HG03354 (cell line): Measurements from ENCODE around the gene INPP4B.

Source experiments
- ATAC-seq: cut with Tn5 transposase; IDR thresholded peaks from one replicate; pipeline ENCODE4 v1.9.1; 2021; ENCODE audit warnings: mild to moderate bottlenecking; ENCODE audit not compliant: unreplicated experiment, poor library complexity, severe bottlenecking

Gene INPP4B

DNA sequence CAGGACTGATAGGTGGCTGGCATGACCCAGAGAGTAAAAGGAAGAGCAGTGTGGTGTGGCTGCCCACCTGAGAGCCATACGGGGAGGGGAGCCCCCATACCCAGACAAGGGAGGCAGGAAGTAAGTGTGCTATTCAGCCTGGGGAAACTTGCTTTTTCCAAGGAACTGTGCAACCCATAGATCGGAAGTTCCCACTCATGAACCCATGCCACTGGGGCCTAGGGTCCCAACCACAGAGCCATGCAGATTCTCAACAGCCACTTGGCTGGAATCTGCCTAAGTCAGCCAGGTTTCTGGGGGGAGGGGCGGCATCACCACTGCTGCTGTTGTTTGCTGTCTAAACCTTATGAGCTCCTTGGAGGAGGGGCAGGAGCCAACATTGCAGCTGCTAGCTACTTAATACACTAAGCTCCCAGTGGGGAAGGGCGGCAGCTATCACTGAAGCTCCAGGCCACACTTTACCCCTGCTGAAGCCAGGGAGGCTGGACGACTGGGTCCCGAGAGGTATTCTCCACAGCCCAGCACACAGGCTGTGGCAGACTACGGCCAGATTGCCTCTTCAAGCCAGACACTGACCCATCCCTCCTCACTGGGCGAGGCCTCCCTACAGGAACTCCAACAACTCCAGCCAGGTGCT, 410.4 kb downstream of the INPP4B start:
- no peak for ATAC-seq

DNA sequence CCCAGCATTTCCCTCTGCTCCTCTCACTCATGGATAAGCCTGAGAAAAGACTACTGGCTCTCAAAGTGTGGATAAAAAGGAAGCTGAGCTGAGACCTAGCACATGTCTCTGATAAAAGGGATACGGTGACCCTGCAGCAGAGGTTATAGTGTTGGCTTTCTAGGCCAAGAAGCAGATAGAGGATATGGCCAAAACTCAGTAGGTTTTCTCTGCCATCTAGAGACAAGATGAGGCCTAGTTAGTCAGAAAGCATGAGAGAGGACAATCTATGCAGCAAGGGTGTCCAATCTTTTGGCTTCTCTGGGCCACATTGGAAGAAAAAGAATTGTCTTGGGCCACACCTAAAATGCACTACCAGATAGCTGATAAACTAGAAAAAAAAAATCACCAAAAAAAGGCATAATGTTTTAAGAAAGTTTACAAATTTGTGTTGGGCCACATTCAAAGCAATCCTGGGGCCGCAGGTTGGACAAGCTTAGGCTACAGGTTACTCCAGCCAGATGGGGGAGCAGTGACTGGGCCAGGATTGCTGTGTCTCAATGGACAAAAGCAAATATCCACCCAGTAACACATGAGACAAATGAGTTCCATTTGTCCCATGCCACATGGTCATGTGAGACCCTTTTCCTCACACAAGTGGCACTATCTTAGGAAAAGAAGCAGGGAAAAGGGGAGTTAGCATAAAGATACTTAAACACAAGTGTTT, 411.4 kb downstream of the INPP4B start:
- no peak for ATAC-seq

DNA sequence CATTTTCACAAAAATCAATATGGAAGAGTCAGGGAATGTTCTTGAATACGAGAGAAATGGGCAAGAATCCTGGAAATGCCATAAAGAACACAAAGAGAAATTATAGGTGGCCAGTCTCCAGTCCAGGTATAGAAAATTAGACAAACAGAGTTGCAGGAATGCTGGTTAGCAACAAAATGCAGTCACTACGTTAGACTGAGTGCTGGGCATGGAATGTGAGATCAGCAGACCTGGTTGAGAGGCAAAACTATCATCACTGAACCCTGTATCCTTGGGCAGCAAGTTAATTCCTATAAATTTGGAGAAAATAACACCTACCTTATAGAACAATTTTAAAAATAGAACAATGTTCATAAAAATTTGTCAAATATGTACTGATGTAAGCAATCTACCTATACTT, 417.4 kb downstream of the INPP4B start:
- no peak for ATAC-seq

DNA sequence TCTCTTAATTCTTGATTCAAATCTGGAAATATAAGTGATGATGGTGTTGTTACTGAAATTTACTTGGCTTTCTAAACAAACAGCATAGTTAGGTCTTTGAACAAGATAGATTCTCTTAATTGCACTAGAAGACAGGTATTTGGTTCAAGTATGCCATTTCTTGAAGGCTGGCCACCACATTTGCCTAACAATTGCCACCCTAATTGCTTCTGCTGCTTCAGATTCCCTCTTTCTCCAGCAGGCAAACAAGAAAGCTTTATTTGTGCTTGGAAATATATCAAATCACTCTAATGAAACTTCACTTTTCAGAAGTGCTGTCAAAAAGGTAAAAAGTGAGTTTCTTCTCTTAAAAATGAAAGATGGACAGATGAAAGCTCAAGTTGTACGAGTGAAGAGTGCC, 418.6 kb downstream of the INPP4B start:
- no peak for ATAC-seq

DNA sequence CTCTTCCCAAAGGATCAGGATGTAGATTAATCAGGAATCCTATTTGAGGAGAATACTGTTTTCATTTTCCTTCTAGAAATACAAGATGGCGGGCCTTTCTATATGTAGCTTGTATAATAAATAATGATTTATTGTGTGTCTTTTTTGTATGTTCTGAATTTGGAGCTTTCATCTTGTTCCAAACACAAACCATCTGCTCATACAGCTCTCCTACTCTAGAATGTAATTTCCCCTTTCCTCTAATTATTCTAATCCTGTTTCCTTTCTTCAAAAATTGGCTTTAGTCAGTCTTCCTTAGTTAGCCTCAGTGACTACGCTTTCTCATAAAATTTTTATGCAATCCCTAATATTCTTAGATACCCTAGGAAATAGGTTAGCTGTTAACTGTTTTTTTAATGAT, 422.2 kb downstream of the INPP4B start:
- no peak for ATAC-seq

DNA sequence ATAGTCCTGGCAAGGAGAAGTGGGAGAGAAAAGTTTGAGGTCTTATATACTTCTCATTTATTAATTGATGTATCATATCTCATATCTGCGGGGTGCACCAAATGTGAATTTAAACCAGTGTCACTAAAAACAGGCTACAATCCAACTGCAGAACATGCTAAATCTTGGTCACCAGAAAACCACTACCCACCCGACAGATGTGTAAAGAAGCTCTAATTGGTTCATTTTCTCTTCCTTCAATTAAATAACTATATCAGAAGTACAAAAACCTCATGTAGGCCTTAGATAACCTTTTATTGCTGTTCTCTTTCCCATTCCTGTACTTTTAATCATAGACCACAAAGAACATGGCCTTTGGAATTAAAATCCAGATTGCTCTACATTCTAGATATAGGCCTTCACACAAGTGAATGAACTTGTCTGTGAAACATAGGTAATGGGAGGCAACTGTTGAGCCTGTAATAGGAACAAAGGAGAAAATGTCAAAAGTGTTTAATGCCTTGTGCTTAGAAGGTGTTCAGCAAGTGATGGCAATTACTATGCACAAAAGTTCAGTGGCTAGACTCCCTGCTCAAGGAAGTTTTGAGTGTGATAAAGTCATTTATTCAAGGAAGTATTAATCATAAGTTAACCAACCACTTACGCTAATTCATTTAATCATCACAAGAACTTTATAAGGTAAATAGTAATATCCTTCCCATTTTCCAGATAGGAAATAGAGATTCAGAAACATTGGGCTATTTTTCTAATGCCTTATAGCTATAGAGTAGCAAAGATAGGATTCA, 425.6 kb downstream of the INPP4B start:
- ATAC-seq, result no peak

DNA sequence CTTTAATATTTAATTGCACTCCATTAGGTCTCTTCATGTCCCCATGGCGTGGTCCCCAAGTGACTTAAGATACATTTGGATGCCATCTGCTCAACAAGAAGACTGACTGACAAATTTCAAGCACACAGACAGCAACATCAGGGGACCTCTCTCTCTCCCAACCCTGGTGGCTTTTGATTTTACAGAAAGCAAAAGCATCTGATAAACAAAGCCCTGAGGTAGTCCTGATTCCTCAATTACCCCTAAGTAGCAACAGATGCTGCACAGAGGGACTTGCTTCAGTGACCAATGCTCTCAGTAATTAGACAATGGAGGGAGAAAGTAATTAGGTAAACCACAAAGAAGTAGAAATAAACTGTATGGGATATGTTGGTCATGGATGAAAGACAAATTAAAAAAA, 426.4 kb downstream of the INPP4B start:
- ATAC-seq, result no peak

DNA sequence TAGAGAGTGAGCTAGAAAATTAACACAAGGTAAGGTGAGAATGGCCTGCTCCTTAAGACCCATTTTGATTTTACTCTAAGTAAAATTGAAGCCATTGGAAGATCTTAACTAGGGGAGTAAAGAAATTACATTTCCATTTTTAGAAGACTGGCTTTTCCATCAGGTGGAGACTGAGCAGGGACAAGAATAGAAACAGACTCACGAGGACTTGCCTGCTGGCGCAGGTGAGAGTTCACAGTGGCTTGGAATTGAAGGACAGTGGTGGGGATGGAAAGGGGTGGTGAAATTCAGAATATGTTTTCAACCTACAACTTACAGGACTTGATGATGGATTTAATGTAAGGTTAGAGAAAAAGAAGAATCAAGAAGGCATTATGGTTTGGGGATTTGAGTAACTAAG, 427.4 kb downstream of the INPP4B start:
- no peak for ATAC-seq

DNA sequence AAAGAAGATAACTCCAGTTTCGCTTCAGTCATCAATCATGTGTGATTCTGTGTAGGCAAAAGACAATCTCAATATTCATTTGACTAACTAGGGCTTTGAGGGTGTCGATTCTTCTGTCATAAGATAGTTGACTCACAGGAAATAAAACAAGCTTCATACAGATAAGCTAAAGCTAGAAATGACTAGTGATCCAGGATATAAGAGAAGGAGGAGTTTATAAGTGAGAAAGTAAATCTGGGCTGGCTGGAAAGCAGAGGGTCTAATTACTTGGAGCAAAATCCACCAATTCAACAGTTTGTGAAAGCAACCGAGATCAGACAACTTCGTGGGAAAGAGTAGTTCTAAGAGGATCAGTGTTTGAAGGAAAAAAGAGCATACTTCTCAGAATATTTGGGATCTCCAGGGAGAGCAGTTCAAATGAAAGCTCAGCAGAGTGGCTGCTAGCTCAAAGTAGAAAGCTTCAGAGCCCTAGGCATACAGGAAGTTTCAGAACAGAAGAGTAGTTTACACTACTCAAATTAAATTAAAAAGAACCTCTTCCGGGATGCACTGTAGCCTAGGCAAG, 429.3 kb downstream of the INPP4B start:
- no peak for ATAC-seq

DNA sequence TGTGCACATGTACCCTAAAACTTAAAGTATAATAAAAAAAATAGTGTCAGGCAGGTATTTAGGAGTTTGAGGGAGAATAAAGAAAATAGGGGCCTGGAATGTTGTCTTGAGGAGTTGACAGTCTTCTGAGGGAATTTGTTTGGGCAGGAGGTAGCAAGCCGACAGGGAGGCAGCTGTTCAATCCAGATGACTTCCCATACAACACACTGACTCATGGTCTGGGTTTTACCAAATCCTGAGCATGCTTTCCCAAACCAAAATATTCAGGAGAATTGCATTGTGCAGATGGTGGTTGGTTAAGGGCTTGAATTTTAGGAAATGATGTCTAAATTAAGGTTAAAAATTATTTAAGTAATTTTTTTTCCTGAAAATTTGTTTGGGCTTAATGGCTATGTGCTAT, 430.0 kb downstream of the INPP4B start:
- no peak for ATAC-seq

DNA sequence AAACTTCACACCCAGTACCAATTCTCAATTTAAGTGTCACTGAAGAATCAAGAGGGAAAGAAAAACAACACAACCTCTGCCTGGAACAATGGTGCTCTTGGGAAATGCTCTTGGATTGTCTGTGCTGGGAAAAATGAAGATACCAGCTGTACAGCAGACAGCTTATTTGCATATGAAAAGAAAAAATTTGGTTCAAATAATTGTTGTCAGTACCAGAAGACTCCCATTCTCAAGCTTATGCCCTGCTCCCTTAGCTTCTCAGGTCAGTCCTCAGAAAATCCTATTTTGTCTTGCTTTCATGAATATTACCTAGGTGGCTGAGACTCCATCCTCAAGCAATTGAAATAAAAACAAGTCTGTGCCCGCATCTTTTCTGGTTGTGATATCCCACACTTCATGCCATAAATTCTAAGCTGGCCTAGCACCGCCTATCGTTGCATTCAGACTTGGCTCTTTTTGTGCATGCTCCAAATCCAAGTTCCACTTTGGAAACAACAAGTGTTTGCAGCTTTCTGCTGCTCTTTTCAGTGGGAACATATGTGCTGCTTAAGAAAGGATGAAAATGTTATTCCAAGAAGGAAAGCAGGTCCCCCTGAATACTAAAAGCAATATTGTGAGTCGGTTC, 431.6 kb downstream of the INPP4B start:
- no peak for ATAC-seq

DNA sequence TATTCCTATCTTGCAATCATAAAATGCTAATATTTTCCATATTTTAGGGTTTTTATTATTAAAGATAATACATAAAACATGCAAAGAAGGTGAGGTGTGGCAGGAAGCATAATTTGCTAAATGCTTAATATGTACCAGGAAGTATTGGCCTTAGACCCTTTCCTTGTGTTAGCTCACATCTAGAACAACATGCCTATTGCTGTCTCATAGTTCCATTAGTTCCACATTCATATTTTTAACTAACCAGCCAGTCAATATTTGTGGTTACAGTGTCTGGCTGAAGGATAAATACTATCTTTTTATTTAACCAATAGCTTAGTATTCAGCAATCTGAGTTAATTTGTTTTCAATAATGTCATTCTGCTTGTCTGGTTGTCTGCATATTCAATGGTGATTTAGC, 432.6 kb downstream of the INPP4B start:
- ATAC-seq, result no peak

DNA sequence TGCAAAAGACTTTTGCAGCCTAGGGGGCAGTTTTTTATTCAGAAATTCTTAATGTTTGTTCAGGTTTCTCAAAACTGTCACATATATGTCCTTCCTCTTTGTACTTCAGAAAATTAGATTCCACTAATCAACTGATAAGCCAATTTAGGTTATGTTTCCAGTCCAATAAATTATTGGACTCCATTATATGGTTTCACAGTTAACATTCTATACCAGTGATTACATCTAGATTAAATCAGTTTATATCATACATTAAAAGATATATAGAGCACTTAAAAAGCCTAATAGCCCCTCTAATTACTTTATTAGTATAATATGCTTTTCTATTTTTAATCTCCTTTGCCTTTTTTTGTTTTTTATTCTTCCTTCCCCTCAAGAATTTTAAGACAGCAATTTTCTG, 434.1 kb downstream of the INPP4B start:
- ATAC-seq, result no peak

DNA sequence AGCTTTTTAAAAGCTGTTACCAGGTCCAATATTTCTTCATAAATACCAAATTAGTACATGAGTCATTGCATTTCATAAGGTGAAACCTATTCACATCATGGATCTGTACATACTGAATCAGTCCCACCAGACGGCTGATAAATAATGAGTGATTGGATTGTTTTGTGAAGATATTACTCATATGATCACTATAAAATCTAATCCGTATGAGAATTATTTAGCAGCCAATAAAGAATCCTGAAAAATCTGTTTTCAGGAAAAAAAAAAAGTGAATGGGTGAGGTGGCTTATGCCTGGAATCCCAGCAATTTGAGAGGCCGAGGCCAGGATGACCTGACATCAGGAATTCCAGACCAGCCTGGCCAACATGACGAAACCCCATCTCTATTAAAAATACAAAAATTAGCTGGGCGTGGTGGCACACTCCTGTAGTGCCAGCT, 438.1 kb downstream of the INPP4B start:
- ATAC-seq, result no peak

DNA sequence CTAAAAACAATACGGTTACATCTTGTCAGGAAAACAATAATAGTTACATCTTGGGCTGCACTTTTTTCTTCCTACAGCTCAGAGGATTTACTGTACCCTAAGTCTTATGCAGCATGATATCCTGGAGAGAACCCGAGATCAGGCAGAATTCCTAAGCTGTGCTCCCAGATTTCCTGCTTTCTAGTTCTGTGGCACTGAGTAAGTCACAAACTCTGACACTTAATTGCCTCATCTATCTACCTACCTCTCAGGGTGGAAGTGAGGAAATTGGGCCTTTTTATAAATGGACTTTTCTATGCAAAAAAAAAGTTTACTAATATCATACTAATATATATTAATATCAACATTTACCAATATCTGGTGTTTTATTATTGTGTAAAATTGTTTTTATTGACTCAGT, 438.5 kb downstream of the INPP4B start:
- no peak for ATAC-seq

DNA sequence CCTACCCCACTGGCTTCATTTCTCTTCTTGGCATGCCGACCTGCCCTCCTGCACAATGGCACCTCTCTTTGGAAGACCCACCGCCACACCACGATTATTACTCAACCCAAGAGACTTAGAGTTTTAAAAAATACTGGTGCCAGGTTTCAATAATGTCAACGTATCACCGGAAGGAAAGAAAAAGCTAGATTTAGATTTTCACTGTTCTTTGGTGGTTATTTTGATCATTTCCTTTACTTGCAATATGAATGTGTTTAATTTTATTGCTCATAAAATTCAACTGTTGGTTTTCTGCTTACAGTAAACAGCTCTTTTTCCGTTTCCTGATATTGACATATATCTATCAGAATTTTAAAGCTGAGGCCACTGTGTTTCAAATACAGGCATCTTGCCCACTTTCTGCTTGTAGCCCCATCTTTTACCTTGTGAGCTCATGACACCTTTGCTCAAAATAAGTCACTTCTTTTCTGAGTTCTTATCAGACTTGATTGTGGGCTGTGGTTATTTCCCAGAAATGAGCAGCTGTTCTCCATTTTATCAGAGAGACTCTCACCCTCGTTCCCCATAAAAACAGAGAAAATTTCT, 439.1 kb downstream of the INPP4B start:
- no peak for ATAC-seq

DNA sequence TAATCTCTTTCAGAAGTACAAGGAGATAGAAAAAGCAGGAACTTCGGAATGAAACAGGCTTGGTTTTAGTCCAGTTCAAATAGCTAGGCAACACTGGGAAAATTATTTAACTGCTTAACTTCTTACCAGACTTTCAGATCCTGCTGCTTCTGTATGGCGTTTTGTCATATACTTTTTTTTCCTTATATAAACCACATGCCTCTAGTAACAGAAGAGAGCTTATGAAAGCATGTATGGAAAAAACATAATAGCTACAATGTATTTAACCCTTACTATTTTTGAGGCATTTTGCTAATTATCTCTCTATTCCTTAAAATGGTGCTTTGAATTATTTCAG, 439.6 kb downstream of the INPP4B start:
- no peak for ATAC-seq

DNA sequence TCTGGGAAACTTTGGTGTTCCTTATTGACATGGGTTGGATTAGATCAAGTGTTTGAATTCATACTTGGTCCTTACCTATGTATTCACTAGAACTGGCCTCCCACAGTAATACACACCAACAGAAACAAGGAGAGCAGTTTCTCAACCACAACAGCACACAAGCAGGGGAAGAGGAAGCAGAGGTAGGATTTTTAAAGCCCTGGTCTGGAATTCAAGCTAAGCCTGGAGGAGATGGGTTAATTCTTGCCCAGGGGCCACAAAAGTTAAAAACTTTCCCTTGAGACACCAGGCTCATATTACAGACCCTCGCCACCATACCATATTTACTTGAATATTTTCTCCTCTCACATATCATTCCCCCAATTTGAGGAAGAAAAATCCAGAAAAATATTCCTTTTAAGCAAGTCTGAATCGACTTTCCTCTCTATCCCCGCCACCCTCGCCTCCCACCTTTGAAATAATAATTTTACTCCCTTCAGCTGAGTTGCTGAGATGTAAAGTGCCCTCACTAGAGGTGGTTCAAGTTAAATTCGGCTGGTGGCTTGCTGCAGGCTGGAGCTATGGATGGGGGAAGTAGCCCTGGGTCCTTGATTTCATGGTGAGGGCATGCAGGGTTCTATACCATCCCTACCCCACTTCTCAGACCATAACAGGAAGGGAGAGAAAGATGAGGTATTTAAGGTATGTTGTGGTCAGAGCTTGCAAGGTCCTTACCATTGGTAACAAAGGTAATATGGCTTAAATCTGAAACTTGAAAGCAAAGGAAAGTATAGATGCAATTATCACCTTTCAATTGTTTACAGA, 440.2 kb downstream of the INPP4B start:
- ATAC-seq, result peak; percentile 33

DNA sequence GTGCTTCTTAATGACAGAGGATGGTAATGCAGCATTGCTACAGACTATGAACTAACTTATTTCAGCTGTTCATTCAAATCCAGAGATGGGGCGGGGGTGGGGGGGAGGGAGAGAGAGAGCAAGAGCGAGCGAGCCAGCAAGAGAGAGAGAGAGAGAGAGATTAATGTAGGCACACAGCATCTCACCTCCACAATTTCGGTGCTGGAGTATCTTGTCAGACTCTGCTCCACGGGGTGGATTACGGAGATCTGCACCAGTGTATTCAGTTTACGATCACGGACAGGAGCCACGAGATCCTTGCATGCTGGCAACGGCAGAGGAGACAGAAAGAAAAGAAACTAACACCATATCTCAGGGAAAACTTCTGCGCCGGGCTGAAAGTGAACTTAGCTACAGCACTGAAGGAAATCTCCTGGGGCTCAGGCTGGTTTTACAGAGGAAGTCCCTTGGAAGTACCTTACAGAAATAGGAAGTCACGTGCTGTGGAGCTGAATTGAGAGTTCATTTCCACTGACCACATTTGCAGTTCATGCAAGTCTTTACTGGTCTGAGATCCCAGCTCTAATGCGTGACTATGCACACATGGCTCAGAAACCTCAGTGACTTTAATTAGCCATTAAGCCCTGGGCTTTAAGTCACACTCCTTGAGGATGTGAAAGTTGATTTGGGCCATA, 440.9 kb downstream of the INPP4B start:
- ATAC-seq, result peak; percentile 70
